Kidney (tissue), 14 donors: ENCODE results near the gene PLEKHB1. TPM values are rescaled to one million over a fixed set of nuclear protein-coding genes. Genes with fewer than 3 reads are reported as not detected.

ENCODE experiments used
- DNase-seq, 5 donors: peaks; one replicate each; pipeline ENCODE4 v3.0.0-alpha.2; 2013 to 2020
- FAIRE-seq: peaks from 2 replicates; lab custom pipeline; 2012; peaks lifted over from hg19 to GRCh38; lab: Jason Lieb, UNC
- H3K27ac ChIP-seq, 2 donors: one replicate each; pipeline ENCODE4 v1.7.0; 2013; ENCODE audit warnings: low read depth in 2 of 2, low read length in 2 of 2, inconsistent platforms in 1 of 2
- H3K27me3 ChIP-seq: one replicate; pipeline ENCODE4 v1.7.1; 2013; ENCODE audit warnings: low read length, inconsistent platforms; ENCODE audit not compliant: control insufficient read depth, insufficient read depth
- H3K36me3 ChIP-seq, 3 donors: one replicate each; pipeline versions ENCODE4 v1.7.0 to v1.7.1; 2013; ENCODE audit warnings: low read length in 3 of 3, control low read depth in 1 of 3, inconsistent platforms in 1 of 3; ENCODE audit not compliant: insufficient read depth in 3 of 3, control insufficient read depth in 2 of 3
- H3K4me1 ChIP-seq, 3 donors: one replicate each; pipeline versions ENCODE4 v1.7.0 to v1.7.1; 2013; ENCODE audit warnings: low read length in 3 of 3, inconsistent platforms in 1 of 3, low read depth in 1 of 3; ENCODE audit not compliant: control insufficient read depth in 2 of 3, insufficient read depth in 2 of 3
- H3K4me3 ChIP-seq, 3 donors: one replicate each; pipeline versions ENCODE4 v1.7.0 to v1.8.1; 2013; ENCODE audit warnings: low read length in 3 of 3, control low read depth in 1 of 3, inconsistent platforms in 1 of 3
- H3K9ac ChIP-seq, 3 donors: one replicate each; pipeline versions ENCODE4 v1.7.0 to v1.7.1; 2013; ENCODE audit warnings: low read length in 3 of 3, control low read depth in 1 of 3, inconsistent platforms in 1 of 3
- H3K9me3 ChIP-seq, 3 donors: one replicate each; pipeline versions ENCODE4 v1.7.0 to v1.7.1; 2013; ENCODE audit warnings: low read length in 3 of 3, control low read depth in 1 of 3, inconsistent platforms in 1 of 3; ENCODE audit not compliant: control insufficient read depth in 2 of 3, insufficient read depth in 1 of 3
- intact Hi-C: fragments of 100-400 bp; cut with DNase I; formaldehyde crosslinking; loops from one replicate; pipeline ENCODE4 v1.11.1; 2022
- polyA plus RNA-seq: library from polyadenylated mRNA; stranded (reverse); fragments of 350-450 nt; fragmentation: Illumina TruSeq; extraction: RNeasy Lipid Tissue Mini Kit (QIAGEN cat#74804); gene quantifications from one replicate; pipeline ENCODE4 v1.2.3, GENCODE V29; 2014; ENCODE audit warnings: low read depth, low replicate concordance; ENCODE audit not compliant: insufficient read depth
- total RNA-seq: library from RNA; stranded (reverse); fragmentation: NEBNext Ultra II Directional; extraction: Animal tissue kit (Norgen Biotek cat#: 25700); gene quantifications from one replicate; pipeline ENCODE4 v1.2.1, GENCODE V29; 2021
- TF ChIP-seq, protein P1 (sequence below): IDR thresholded peaks from 3 replicates; pipeline ENCODE4 v1.5.1; 2012; ENCODE audit warnings: mild to moderate bottlenecking, moderate library complexity, borderline replicate concordance; ENCODE audit not compliant: insufficient read depth; ENCODE audit errors: extremely low read depth
- donor health status: control.
- donor health status: control.
- donor health status: control.
- donor health status: control.
- donor health status: control.
- donor health status: DM: yes; HTN: yes; CAD: no.
- donor health status: Normal renal cell carcinoma (clear cell type).

The PLEKHB1 gene
- total and polyA plus RNA-seq, 2 donors from 2014 or later: 21.0 to 30.4 TPM

DNA sequence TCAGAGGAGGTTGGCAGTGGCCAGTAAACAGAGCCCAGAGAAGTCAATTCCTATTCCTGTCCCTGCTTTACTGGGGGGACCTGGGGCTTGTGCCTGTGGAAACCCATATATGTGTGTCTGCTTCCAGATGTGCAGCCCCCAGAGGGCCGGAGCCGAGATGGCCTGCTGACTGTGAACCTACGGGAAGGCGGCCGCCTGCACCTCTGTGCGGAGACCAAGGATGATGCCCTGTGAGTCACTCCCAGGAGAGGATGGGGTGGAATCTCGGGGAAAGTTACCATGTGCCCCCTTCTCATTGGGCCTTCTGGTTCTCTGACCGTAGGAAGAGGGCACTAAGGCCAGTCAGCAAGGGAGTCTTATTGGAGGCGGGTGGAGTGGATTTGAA is 5.3 kb downstream of the PLEKHB1 start:
- Histone ChIP-seq H3K4me3 (no peak overlapping the region), H3K27ac (no peak overlapping the region), H3K27me3 (no peaks in the 10 kb centered on the region), H3K9ac (no peak overlapping the region), H3K9me3 (no peaks in the 10 kb centered on the region), H3K4me1 (peaks cover 0 to 4% (median 0%) of the 10 kb centered on the region in 3 donors), H3K36me3 (no peaks in the 10 kb centered on the region)
- FAIRE-seq (no peak), DNase-seq (no peak)
- TF ChIP-seq, protein P1, sequence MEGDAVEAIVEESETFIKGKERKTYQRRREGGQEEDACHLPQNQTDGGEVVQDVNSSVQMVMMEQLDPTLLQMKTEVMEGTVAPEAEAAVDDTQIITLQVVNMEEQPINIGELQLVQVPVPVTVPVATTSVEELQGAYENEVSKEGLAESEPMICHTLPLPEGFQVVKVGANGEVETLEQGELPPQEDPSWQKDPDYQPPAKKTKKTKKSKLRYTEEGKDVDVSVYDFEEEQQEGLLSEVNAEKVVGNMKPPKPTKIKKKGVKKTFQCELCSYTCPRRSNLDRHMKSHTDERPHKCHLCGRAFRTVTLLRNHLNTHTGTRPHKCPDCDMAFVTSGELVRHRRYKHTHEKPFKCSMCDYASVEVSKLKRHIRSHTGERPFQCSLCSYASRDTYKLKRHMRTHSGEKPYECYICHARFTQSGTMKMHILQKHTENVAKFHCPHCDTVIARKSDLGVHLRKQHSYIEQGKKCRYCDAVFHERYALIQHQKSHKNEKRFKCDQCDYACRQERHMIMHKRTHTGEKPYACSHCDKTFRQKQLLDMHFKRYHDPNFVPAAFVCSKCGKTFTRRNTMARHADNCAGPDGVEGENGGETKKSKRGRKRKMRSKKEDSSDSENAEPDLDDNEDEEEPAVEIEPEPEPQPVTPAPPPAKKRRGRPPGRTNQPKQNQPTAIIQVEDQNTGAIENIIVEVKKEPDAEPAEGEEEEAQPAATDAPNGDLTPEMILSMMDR: no peak
- intact Hi-C loops: loop anchor here (10.0 kb wide), 1 partner anchor 247 kb away; no protein-coding TSS in a partner anchor

DNA sequence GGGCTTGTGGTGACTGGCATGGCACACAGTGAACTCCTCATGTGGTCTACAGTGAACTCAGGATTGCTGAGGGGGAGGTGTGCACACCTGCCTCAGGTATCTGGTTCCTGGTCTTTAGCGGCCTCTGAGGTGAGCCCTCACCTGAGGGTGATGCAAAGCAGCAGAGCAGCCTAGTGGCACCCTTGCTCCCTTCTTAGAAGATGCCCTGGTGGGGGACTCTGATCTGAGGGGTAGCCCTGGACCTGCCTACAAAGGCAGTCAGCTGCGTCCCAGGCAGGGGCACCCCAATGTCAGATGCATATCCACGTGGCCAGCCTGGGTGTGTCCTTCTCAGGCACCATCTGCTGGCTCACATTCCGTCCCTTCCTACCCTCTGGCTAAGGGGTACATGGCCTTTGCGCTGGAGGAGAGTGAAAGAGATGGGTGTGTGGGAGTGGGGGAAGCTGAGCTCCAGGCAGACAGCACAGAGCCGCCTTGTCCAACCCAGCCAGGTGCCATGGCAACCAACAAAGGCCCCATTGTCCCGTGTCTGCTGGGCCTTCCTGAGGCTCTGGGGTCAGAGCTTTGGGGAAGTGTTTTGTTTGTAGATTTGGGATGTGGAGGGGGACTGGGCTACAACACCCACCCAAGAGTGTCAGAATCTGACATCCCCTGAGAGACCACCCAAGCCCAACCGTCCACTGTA is 5.8 kb downstream of the PLEKHB1 start:
- H3K27ac ChIP-seq: no peak overlapping the region
- H3K4me1 ChIP-seq: peaks cover 0 to 4% (median 0%) of the 10 kb centered on the region in 3 donors
- FAIRE-seq (no peak), DNase-seq (peak in 4 of 5 donors; percentile 53 to 67 (median 61))
- no peak overlapping the region for H3K4me3 ChIP-seq
- intact Hi-C loops: loop anchor here (10.0 kb wide), 1 partner anchor 247 kb away; no protein-coding TSS in a partner anchor
- H3K27me3 ChIP-seq: no peaks in the 10 kb centered on the region
- no peaks in the 10 kb centered on the region for H3K36me3 ChIP-seq
- H3K9ac ChIP-seq: no peak overlapping the region
- TF ChIP-seq, protein P1: no peak
- no peaks in the 10 kb centered on the region for H3K9me3 ChIP-seq

- TF ChIP-seq, protein P1: no peak
- DNase-seq: no peak
- no peak for FAIRE-seq
- Histone ChIP-seq H3K9me3 (no peaks in the 10 kb centered on the region), H3K36me3 (no peaks in the 10 kb centered on the region), H3K9ac (no peak overlapping the region), H3K27ac (no peak overlapping the region), H3K4me3 (no peak overlapping the region), H3K27me3 (no peaks in the 10 kb centered on the region), H3K4me1 (no peaks in the 10 kb centered on the region)
- intact Hi-C loops: loop anchor here (10.0 kb wide), 1 partner anchor 248 kb away; no protein-coding TSS in a partner anchor
Measured at GRCh38 chr11:73652856-73653559, 6.6 kb downstream of the PLEKHB1 start.
